RWPE1 (cell line): ENCODE data around the gene BCL6B.

ENCODE experiments used
- CTCF ChIA-PET: fragments of 350-600 bp; sonication (Branson Sonifier 250); formaldehyde crosslinking; extraction: SDS; loops from one replicate; lab custom pipeline; 2021; lab: Yijun Ruan, JAX
- POLR2A ChIA-PET: fragments of 400-600 bp; formaldehyde crosslinking; extraction: SDS; loops from one replicate; lab custom pipeline; 2020; ENCODE audit warnings: antibody characterized with exemption; ENCODE audit not compliant: low non-redundant PET; lab: Yijun Ruan, JAX
- DNase-seq: peaks from one replicate; pipeline ENCODE4 v3.0.0; 2012; ENCODE audit warnings: low spot score
- H3K27ac ChIP-seq: fragments of 450-650 bp; 2 replicates; pipeline ENCODE4 v1.5.1; 2017
- TF ChIP-seq, protein P1 (sequence below): fragments of 450-650 bp; conservative IDR thresholded peaks from 2 replicates; pipeline ENCODE4 v1.5.1; 2017; ENCODE audit warnings: low read depth, mild to moderate bottlenecking

Gene BCL6B

DNA sequence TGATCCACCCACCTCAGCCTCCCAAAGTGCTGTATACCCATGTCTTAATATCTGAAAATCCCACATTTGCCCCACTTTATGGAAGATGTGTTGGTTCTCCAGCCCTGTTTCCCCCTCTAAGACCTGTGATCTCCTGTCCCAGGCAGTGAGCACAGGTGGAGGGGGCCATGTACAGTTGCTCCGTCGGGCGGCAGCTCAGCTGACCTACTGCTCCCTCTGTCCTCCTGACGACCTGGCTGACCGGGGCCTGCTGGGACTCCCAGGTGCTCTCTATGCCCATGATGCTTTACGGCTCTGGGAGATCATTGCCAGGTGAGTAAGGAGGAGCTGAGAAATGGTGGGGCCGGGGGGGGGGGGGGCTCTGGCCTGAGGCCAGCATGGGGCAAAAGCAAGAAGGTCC is 17.1 kb upstream of the BCL6B start:
- POLR2A ChIA-PET = no interaction called here

DNA sequence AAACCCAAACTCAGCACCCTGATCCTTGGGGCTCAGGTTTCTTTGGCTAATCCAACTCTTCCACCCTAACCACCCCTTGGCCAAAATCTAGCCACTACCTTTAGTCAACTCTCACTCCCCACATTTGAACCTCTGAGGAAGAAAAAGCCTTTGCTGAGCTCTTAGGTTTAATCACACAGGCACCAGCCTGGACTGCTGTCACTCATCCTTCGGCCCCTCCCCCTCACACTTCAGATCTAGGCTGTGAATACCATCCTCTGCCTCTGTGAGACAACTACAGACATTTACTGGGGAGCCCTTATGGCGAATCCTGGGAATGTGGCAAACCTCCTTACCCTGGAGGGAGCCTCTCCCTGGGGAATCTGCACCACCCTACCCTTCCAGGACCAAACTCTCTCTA is 15.7 kb upstream of the BCL6B start:
- no peak for DNase-seq
- ChIA-PET POLR2A (no interaction called here), CTCF (interaction anchor here (1.1 to 5.2 kb wide), 2 partner anchors 92 to 164 kb away, joined by 4 to 49 read pairs; no protein-coding TSS in a partner anchor)
- TF ChIP-seq, protein P1, sequence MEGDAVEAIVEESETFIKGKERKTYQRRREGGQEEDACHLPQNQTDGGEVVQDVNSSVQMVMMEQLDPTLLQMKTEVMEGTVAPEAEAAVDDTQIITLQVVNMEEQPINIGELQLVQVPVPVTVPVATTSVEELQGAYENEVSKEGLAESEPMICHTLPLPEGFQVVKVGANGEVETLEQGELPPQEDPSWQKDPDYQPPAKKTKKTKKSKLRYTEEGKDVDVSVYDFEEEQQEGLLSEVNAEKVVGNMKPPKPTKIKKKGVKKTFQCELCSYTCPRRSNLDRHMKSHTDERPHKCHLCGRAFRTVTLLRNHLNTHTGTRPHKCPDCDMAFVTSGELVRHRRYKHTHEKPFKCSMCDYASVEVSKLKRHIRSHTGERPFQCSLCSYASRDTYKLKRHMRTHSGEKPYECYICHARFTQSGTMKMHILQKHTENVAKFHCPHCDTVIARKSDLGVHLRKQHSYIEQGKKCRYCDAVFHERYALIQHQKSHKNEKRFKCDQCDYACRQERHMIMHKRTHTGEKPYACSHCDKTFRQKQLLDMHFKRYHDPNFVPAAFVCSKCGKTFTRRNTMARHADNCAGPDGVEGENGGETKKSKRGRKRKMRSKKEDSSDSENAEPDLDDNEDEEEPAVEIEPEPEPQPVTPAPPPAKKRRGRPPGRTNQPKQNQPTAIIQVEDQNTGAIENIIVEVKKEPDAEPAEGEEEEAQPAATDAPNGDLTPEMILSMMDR = no peak
- H3K27ac ChIP-seq = peak overlapping the region; percentile 39

More for the DNA sequence above, 17.1 kb upstream of the BCL6B start:
- CTCF ChIA-PET = interaction anchor here (0.6 to 5.2 kb wide), 5 partner anchors 91 to 458 kb away, joined by 3 to 49 read pairs (median 5); no protein-coding TSS in a partner anchor
- DNase-seq = no peak
- no peak overlapping the region for H3K27ac ChIP-seq
- TF ChIP-seq, protein P1 = no peak

DNA sequence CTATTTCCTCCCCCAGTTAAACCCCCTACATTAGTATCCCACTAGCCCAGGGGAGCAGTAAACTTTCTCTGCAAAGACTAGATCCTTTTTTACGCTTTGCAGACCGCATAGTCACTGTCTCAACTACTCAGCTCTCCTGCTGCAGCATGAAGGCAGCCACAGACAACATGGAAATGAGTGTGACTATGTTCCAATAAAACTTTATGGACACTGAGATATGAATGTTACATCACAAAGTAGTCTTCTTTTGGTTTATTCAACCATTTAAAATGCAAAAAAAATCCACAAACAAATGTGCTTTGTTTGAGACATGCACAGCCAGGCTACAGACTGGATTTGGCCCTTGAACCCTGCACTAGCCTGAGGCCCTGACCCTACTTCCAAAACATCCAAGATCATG is 12.3 kb upstream of the BCL6B start:
- H3K27ac ChIP-seq = no peak overlapping the region
- TF ChIP-seq, protein P1 = no peak
- CTCF ChIA-PET = interaction anchor here (0.5 kb wide), 1 partner anchor 54 kb away, joined by 3 read pairs; no protein-coding TSS in a partner anchor
- no peak for DNase-seq
- POLR2A ChIA-PET = no interaction called here

DNA sequence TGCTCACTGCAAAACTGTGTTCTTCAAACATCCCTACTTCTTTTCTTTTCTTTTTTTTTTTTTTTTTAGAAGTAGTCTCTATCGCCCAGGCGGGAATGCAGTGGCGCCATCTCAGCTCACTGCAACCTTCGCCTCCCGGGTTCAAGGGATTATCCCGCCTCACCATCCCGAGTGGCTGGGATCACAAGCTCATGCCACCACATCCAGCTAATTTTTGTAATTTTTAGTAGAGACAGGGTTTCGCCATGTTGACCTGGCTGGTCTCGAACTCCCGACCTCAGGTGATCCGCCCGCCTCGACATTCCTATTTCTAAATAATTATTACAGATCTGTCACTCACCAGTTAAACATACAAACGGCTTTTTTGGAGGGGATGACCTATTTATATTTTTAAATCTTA is 11.4 kb upstream of the BCL6B start:
- ChIA-PET POLR2A (no interaction called here), CTCF (interaction anchor here (0.5 to 1.5 kb wide), 2 partner anchors 53 to 97 kb away, joined by 3 to 5 read pairs; no protein-coding TSS in a partner anchor)
- TF ChIP-seq, protein P1 = no peak

DNA sequence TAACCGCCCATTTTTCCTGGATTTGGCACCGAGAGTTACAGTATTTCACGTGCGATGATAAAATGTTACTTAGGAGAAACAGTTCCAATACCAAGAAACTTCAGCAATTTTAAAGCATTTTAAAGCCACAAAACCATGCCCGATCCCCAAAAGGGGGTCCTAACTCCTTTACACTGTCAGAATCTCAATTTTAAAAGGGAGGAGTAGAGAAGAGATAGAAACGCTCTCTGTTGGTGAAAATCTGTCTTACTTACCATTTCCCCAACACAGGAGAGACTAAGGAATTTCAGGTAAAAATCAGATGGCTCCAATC is 11.0 kb upstream of the BCL6B start:
- peak overlapping the region; percentile 95 for H3K27ac ChIP-seq
- TF ChIP-seq, protein P1 = no peak
- DNase-seq = no peak
- POLR2A ChIA-PET = no interaction called here
- CTCF ChIA-PET = interaction anchor here (0.6 to 1.5 kb wide), 2 partner anchors 26 to 98 kb away, joined by 5 read pairs; no protein-coding TSS in a partner anchor

More for the DNA sequence above, 11.4 kb upstream of the BCL6B start:
- DNase-seq = no peak
- H3K27ac ChIP-seq = no peak overlapping the region

DNA sequence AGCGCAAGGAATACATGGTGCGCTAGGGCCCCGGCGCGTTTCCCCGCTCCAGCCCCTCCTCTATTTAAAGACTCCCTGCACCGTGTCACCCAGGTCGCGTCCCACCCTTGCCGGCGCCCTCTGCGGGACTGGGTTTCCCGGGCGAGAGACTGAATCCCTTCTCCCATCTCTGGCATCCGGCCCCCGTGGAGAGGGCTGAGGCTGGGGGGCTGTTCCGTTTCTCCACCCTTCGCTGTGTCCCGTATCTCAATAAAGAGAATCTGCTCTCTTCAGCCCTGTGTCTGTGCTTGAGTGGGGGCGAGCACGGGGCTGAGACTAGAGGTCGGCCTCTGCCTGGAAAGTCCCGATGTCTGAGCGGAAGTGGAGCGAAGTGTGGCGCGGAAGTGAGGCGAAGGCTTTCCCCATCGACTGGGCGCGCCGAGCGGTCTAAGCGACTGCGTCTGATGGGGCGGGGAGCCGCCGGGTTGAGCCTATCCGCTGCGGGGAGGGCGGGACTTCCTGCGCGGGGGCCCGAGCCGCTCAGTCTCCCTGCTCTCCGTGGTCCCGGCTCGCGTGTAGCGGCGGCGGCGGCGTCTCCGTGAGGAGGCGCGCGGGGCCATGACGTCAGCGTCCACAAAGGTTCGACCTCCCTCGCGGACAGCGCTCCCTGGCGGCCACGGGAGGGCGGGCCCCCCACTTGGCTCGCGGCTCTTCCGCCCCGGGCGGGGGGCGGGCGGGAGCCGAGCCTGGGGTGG is 8.4 kb upstream of the BCL6B start:
- TF ChIP-seq, protein P1 = peak; percentile 83
- DNase-seq = peak; percentile 90
- H3K27ac ChIP-seq = peak overlapping the region; percentile 95
- ChIA-PET CTCF (interaction anchor here (0.6 kb wide), 2 partner anchors 131 to 282 kb away, joined by 4 read pairs; no protein-coding TSS in a partner anchor), POLR2A (interaction anchor here (0.6 kb wide), 1 partner anchor 441 kb away, joined by 4 read pairs; no protein-coding TSS in a partner anchor)
